ENCODE measurements around the gene REC8.
A peak's percentile ranks its signal among the peaks of the same experiment; 100 is the strongest.
"Not testable (repeated sequence)": the region's sequence is repeated elsewhere in the genome, so short reads cannot be mapped to it uniquely, and the experiment has no call there.

REC8 gene

DNA sequence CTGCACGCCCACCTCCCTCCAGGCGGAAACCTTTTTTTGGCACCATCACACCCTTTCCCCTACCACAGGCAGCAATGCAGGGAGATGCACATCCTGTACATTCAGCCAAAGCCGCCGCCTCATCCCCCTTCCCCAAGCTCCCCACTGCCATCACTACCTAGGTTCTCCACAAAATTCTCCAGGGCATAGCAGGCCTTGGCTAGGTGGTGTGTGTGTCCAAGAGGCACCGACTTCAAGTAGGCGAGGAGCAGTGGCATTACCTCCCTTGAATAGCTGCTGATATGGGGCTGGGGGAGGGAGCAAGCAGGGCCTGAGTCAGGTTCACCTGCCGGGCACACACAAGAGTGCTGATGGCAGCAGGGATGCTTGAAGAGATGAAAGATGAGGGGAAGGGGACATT, 13.1 kb downstream of the REC8 start:
- DNase-seq, result no peak

DNA sequence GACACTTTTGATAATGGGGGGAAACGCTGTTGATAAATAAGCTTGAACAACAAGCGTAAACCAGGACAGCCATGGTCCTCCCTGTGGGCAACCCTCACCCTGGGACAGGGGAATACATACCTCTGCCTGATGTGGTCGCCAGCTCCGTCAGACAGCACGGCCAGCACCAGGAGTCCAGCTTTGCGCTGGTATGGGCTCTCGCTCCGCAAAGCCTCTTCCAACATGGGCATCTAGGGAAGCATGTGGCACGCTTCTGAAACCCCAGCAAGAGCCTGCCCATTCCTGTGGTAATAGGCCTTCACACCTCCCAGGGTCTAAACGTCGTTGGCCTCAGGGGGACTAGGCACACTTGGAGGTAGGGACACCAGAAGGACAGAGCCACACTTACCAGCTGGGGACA, 13.9 kb downstream of the REC8 start:
- DNase-seq, result no peak

DNA sequence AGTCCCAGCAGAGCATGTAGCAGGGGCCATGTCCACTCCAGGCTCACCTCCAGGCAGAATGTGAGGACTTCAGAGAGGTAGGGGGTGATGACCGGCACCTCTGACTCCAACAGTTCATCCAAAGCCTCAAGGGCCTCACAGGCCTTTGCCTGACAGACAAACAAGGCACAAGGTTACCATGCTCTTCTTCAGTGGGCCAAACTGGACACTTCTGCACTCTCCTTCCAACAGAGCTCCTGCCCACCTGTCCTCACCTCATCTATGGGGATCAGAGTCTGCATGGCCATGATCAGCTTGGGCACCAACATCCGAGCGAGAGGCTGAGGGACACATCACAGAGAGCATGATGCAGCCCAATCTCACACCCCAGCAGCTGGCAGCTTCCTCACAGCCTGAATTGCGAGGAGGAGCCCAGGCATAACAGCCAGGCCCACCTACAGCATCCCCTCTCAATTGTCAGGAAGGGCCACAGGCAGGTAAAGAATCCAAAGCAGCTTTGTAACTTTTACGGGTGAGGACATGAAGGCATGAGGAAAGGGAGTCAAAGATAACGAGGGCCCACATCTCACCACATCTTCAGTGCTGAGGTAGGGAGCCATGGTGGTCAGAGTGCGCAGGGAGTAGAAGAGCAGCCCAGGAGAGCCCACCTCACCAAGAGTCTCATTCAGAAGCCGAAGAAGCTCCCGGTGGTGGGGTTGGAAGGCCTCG, 15.1 kb downstream of the REC8 start:
- DNase-seq, result no peak

DNA sequence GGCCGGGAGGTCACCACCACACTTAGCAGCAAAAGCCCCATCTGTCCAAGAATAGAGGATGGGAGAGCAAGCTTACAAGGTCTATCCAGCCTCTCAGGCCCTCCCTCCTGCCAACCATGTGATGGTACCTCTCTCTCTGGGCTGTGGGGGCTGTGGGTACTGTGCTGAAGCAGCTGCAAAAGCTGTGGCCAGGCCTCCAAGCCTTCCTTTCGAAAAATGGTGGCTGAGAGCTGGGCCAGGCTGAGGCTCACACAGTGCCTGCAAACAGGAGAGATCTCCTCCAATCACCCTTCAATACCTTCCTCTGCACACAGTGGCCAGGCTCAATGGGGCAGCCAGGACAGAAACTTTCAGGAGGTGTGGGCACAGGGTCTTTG, 15.6 kb downstream of the REC8 start:
- no peak for DNase-seq

DNA sequence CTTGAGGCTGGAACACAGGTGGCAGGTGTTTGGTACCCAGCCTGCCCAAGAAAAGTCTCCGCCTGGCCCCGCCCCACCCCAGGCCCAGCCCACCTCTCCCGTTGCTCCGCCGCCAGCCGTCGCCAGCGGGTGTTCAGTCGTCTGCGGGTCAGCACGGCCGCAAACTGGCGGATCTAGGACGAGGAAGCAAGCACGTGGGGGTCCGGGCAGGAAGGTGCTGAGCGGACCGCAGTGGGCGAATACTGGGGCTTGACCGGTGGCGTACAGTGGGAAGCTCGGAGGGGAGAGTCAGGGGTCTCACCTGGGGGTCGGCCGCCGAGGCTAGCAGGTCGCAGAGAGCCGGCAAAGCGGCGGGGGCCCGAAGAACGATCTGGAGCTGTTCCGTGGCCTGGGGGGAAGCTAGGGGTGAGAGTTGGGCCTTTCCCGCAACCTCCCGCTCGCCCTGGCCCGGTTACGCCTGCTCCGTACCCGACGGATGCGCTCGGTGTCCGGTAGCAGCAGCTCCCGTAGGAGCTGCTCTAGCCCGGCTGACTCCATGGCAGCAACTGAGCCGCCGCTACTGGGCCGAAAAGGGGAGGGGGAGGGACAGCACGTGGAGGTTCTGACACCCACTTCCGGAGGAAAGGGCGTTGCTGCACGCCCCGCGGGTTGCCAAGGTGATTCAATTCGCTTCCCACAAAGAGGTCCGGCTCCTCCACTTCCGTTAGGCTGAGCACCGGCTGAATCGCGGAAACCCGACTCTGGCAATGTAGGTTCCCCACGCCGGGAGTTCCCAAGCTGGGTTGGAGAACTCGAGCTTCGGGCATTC, 16.6 kb downstream of the REC8 start, which contains the start of gene IPO4:
IPO4 (minus strand) TSS at position 566 of the 808 bp plus-strand sequence; CDS start at position 537, 29 bp downstream.
- DNase-seq, result peak; percentile 98

DNA sequence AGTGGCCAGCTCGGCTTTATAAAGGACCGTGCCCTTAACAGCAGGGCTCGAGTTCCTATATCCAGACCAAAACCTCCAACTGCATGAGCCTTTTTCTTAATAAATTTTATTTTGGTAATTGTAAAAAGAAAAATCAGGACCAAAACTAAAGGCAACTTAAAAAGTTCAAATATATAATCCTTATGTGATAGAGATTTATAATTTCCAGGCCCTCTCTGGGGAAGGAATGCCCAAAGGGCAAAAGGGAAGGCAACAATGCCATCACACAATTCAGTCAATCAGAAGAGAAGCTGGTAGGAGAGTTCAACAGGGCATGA, 17.1 kb downstream of the REC8 start:
- no peak for DNase-seq

DNA sequence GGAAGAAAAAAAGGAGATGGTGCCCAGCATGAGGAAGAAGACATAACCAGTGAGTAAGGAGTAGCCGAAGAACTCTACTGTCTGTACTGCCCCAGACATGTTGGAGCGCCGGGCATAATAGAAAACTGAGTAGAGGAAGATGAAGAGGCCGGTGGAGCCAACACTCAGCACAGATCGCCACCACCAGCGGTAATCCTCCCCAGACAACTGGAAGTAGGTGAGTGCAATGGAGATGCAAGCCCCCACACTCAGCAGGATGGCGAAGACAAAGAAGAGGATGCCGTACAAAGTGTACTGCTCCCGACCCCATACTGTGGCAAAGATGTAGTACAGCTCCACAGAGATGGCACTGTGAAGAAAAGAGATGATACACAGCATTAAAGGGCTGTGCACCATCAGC, 17.6 kb downstream of the REC8 start:
- DNase-seq, result no peak

DNA sequence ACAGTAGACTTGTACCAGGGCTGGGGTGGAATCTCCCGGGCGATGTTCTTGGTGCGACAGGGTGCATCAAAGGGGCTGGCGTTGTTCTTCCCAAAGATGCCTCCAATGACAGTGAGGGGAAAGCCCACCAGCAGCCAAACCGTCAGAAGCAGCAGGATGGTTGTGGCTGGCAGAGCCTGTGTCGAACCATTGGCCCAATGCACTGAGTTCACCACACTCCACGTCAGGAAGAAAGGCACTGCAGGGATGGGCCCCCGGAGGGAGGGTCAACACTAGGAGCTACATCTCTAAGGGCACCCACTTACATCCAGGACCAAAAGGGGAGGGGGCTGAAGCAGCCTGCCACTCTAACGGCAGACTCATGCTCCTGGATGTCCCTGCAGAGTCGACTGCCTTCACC, 18.5 kb downstream of the REC8 start:
- DNase-seq, result no peak

DNA sequence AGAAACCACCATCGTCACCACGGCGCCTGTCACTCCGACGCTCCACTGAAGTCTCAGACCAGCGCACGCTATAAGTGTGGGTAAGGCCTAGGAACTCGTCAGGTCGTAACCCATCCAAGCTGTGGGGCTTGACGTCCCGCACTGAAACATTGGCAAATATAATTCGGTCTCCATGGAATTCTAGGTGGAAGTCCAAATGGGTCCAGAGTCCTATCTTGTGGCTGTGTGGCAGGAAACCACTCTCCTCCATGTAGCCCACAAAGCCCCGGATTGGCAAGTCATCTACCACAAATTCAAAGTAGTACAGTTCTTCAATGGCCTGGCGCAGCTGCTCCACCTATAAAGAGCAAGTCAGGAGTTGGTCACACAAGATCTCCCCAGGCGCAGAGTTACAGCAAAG, 21.1 kb downstream of the REC8 start:
- DNase-seq, result no peak

DNA sequence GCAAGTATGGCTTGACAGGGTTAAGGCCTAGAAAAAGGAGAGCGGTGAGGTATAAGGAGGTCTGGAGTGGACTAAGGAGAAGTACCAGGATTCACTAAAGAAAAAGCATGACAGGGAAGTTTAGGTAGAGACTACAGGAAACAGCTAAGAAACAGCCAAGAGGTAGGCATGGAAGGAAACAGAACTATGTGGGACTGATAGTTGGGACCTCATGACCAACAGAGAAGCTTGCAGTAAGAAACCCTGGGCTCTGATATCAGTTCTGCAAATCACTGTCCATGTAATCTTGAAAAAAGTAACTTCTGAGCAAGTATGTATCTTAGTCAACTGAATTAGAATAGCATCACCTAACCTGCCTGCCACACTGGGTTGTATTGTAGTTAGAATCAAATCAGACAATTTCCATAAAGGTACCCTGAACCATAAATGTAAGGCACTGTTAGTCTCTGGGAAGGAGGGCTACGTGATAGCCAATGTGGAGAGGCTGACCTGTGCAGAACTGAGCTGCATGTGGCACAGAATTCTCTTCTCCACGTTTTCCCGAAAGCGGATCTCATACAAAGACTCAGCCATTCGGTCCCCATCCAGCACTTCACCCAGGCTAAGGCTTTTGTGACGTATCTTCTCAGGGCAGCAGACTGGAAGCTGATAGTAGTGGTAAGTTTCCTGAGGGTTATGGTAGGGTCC, 22.4 kb downstream of the REC8 start:
- DNase-seq, result no peak

DNA sequence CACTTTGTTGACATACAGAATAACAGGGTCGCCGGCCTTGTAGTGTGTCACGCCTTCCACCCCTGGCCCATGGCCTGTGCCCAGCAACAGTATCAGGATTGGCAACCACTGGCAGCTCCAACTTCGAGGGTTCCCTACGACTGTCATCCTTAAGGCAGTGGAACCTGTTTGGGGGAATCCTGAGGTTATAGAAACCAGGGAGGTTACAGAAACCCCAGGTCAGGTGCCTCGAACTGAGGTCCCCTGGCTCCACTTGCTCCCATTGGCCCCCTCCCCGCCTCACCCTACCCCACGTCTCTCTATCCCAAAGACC, 22.9 kb downstream of the REC8 start:
- no peak for DNase-seq

DNA sequence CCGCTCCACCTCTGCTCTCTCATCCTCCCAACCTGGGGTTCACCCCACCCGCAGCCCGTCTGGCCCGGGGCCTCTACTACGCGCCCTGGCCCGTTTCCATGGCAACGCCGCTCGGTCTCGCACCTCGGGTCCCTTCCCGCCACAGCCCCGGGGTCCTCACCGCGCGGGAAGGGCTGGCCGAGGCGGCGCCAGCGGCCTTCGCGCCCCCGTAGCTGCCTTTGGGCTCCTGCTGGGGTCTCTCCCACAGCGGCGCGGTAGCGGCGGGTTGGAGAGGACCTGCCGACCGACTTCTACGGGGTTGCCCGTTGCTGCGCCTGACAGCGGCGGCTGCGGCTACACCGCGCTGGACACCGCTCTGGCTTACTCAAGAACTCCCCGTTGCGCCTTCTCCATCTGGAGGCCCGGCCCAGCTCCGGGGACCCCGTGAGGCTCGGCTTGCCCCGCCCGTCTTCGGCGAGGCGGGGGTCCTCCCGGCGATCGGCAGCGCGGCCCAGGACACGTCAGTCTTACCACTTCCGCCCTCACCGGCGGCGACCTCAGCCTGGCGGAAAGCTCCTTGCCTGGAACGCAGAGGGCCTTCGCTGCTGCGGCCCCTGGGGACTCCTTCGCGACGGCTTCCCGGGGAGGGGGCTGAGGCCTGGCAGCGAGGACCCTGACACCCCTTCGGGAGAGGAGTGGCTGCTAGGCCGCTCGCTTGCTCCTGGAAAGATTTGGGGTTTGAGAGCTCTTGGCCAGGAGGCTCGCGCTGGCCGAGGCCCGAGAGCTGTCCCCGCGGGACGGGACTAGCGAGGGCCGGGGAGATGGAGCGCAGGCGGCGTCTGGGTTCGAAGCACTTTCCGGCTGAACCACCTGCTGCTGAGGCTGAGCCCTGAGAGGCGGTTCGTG, 23.5 kb downstream of the REC8 start, which contains the start of gene TM9SF1:
TM9SF1 (minus strand) TSS at position 256 of the 885 bp plus-strand sequence. CDS start 422 bp downstream, outside the sequence.
- DNase-seq, result peak; percentile 88

DNA sequence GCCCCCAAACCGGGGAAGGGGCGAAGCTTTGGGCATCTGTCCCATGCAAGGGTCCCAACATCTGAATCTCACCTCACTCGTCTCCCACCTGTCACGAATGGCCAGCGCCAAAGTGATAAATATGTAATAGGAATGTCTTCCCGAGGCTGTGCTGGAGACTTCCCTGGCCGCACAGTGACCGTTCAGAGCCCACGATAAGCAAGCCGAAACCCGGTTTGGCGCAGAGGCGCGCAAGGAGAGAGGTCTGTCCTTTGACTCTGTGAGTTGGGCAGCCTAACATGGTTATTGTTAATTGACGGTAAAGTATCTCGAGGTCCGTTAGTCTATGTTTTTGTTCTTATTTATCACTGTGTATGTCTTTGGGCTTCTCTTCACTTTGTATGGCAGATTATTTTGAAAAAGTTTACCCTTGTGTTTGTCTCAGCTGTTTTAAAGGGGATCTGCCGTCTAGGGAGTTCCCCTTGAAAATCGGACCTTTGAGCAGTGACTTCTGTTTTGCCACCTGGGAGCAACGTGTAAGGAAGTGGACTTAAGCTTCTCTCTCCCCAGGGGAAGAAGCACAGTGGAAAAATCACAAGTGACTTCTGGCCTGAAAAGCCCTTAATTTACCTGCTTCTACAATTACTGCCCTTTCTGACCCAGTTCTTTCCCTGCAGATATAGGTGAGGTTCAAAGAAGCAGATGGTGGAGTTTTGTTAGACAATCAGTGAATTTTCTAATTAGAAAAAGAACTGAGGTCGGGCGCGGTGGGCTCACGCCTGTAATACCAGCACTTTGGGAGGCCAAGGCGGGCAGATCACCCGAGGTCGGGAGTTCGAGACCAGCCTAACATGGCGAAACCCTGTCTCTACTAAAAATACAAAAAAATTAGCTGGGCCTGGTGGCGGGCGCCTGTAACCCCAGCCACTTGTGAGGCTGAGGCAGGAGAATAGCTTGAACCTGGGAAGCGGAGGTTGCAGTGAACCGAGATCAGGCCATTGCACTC, 24.5 kb downstream of the REC8 start:
- peak; percentile 27 for DNase-seq

DNA sequence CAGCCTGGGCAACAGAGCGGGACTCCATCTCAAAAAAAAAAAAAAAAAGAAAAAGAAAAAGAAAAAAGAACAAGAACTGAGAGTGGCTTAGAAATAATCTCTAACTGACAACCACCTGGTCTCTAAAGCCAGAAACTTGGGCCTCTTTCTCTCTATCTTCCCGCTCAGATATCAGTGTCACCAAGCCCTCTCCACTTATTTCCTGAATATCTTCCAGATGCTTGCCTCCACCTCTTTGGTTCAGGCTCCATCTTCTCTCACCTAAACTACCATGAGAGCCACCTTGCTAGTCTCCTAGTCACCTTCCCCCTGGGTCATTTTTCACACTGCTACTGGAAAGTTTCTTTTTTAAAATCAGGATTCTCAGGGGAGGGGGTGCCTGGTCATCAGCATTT, 25.2 kb downstream of the REC8 start:
- no peak for DNase-seq

DNA sequence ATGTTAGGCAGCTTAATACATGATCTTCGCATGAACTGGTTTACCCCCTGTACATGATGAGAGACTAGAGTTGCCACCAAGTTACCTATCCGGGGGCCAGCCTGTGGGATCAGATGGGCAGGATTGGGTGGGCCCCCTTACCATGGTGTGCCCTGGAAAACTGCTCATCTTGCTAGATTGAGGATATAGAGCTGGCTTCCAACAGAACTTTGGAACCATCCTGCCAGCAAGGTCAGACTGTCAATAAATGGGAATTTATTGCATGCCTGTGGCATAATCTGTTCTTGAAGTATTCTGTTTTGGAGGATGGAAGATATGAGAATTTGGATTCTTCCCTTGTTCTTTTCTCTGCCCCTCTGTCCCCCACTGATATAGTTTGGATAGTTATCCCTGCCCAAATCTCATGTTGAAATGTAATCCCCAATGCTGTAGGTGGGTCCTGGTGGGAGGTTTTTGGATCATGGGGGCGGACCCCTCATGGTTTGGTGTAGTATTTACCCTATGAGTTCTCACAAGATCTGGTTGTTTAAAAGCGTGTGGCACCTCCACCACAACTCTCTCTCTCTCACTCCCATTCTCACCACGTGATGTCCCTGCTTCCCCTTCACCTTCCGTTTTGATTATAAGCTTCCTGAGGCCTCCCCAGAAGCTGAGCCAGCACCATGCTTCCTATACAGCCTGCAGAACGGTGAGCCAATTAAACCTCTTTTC, 27.1 kb downstream of the REC8 start:
- no peak for DNase-seq

DNA sequence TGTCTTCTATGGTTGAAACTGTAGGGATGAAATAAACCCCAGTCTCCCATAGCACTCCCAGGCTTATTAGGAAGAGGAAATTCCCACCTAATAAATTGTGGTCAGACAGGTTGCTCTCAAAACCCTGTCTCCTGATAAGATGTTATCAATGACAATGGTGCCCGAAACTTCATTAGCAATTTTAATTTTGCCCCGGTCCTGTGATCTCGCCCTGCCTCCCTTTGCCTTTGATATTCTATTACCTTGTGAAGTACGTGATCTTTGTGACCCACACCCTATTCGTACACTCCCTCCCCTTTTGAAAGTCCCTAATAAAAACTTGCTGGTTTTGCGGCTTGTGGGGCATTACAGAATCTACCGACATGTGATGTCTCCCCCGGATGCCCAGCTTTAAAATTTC, 30.7 kb downstream of the REC8 start:
- not testable (repeated sequence) for DNase-seq

DNA sequence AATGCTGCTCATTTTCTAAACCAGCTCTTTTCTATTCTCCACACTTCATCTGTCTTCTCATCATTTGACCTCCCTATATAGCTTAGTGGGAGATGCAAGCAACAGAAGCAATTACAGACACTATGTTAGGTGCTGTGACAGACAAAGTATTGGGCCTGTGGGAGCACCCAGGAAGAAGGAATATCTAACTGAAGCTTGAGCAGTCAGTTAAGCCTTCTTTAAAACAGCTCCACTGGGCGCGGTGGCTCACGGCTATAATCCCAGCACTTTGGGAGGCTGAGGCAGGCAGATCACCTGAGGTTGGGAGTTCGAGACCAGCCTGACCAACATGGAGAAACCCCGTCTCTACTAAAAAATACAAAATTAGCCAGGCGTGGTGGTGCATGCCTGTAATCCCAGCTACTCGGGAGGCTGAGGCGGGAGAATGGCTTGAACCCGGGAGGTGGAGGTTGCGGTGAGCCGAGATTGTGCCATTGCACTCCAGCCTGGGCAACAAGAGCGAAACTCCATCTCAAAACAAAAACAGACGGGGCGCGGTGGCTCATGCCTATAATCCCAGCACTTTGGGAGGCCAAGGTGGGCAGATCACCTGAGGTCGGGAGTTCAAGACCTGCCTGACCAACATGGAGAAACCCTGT, 31.5 kb downstream of the REC8 start:
- not testable (repeated sequence) for DNase-seq

DNA sequence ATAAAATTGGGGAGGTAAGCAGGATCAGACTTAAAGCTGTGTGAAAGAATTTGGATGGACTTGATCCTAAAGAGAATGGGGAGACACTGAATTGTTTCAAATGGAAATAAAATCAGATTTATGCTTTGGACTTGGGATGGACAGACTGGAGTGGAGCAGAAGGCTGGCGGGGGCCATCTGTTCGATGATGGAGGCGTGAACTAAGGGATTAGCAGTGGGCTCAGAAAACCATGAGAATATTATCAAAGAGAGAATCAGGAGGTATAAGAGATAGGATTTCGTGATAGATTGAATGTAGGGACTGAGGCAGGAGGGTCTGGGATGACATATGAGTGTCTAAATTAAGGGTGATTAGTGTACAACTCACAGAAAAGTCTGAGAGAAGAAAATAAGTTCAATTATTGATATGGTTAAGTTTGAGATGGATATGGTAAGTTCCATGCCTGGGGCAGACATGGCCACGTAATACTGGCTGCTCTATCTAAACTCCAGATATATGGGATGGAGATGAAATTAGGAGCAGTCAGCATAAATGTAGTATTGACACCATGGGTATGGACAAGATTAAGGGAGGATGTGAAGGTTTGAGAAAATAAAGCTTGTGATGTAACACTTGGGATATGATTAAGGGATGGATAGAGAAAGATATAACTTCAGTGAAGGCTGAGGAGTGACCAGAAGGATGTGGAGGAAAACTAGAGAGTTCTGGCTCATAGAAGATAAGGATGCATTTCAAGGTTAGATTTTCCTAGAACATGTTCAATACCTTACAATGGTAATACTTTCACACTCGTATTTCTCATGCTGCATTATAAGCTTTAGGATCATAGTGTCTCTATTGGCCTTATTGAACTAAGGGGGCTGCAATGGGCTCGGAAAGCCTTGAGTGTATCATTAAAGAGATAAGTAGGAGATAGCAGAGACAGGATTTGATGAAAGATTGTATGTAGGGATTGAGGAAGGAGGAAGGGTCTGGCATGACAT, 32.6 kb downstream of the REC8 start:
- DNase-seq, result peak; percentile 77
